Stimulated activated CD4-positive, alpha-beta T cell treated with anti-CD3 and anti-CD28 coated beads, Interleukin-1b, Interleukin-23, amount 100 ng/mL, for 24 hours (primary cell): Measurements from ENCODE around the gene SPX.

Experiments used
- DNase-seq, 4 experiments: peaks; one replicate each; pipeline ENCODE4 v3.0.0-alpha.2; 2020; ENCODE audit warnings: low read depth in 4 of 4, low spot score in 1 of 4

SPX gene, protein sequence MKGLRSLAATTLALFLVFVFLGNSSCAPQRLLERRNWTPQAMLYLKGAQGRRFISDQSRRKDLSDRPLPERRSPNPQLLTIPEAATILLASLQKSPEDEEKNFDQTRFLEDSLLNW

GRCh38 chr12:21526053-21526452, at the start of gene SPX:
Gene SPX (plus strand): TSS chr12:21526296. CDS start chr12:21526473, 177 bp downstream.
- no peak for DNase-seq

DNA sequence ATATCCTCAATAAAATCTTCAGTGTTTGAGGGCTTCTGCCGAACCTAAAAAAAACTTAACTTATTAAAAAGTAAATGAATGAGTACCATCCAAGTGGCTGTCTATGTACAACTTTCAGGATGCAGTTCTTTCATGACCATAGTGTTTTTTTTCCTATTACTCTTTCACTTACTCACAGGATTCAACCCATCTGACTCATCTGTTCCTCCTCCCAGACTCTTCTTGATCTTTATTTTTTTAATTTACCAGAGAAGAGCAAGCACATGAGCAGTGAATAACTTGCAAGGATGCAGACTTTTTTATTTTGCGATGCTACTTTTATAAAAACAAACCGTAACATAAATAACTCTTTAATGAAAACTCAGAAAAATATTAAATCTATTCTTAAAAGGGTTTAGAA, 49.1 kb upstream of the SPX start:
- DNase-seq, result no peak

GRCh38 chr12:21478756-21479455, 47.2 kb upstream of the SPX start:
- DNase-seq, result no peak

- DNase-seq, result no peak
Measured at GRCh38 chr12:21483531-21483930, 42.6 kb upstream of the SPX start.

DNA sequence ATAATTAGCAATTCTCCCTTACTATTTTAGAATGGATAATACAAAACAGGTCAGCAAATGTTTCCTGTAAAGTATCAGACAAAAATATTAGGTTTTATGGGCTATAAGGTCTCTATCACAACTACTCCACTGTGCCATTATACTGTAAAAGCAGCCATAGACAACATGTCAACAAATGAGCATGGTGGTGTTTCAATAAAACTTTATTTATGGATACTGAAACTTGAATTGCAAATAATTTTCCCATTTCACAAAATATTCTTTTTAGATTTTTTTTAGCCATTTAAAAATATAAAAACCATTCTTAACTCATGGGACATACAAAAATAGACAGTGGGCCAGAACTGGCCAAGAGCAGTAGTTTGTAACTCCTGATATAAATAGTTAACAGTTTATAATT, 40.1 kb upstream of the SPX start:
- DNase-seq, result no peak

DNA sequence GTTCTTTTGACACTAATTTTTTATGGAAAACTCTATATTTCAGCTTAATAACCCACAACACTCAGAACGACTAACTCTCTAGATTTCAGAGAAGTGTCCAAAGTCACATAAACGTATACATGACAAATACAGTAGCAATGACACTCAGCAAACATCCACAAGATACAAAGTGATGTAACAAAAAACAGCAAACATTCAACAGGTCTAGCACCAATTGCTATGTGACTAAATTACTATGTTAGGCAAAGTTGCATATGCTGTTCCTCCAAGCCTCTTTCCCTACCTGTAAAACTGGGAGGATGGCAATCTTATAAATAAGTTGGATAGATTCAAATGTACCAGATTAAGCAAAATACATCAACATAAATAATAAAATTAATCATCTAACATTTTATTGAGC, 26.3 kb upstream of the SPX start:
- DNase-seq, result no peak

GRCh38 chr12:21500786-21501257, 25.3 kb upstream of the SPX start:
- DNase-seq, result no peak

DNA sequence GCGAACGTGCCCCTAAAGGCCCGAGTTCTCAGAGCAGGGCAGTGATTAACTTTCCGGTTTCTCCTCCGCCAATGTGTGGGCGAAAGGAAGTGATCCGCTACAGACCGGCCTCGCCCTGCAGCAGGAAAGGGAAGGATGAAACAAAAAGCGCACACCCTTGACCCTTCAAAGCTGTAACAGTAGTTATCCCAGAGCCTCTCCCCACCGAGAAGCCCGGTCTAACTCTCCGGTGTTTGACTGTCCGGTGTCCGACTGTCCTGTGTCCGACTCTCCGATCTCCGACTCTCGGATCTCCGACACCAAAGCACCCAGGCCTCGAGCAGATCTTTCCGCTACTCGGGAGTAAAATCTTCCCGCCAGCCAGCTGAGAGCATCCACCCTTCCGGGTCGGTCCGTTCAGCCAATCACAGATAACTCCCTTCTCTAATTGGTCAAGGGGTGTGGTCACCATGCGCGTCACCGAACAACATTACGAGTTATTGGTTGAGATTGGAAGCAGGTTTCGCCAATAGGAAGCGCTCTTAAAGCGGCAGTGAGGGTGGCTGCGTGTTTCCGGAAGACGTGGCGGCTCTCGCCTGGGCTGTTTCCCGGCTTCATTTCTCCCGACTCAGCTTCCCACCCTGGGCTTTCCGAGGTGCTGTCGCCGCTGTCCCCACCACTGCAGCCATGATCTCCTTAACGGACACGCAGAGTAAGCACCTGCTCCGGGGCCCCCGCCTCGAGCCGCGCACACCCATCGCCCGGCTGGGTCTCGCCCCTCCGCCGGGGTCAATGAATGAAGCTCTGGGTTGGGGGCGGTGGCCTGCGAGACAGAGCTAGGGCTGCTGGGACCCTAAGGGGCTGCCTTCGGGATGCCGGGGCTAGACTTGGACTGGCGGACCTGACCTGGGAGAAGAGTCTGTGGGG, 24.6 kb upstream of the SPX start, which contains the start of the genes GOLT1B and RECQL:
GOLT1B (plus strand) TSS at position 532 of the 906 bp plus-strand sequence; CDS start at position 667, 135 bp downstream.
RECQL (minus strand) TSS at position 378 of the 906 bp plus-strand sequence. CDS start 2,065 bp downstream, outside the sequence.
- DNase-seq, result peak; percentile 58 to 83 (median 71)

GRCh38 chr12:21502164-21502496, 24.0 kb upstream of the SPX start:
- peak in 1 of 4 experiments; percentile 7 for DNase-seq

GRCh38 chr12:21502872-21503271, 23.2 kb upstream of the SPX start:
- no peak for DNase-seq

DNA sequence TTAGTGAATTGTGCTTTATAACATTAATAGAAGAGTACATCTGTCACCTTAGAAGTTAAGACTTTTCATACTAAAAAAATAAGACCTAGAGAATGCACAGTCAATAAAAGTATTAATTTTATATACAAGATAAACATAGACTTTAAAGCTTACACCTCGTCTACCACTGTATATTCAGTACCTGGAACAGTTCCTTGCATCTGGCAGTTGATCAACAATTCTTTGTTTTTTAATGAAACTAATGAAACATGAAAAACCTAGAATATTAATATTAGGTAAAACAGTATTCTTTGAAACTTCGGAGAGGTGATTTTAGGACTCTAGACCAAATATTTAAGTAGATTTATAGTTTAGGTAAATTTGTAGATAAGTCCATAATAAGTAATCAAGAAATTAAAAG, 20.2 kb upstream of the SPX start:
- no peak for DNase-seq

GRCh38 chr12:21507849-21508248, 18.2 kb upstream of the SPX start:
- no peak for DNase-seq

GRCh38 chr12:21509768-21510167, 16.3 kb upstream of the SPX start:
- DNase-seq, result no peak

GRCh38 chr12:21516281-21516680, 9.8 kb upstream of the SPX start:
- no peak for DNase-seq

GRCh38 chr12:21518451-21518850, 7.6 kb upstream of the SPX start:
- no peak for DNase-seq

DNA sequence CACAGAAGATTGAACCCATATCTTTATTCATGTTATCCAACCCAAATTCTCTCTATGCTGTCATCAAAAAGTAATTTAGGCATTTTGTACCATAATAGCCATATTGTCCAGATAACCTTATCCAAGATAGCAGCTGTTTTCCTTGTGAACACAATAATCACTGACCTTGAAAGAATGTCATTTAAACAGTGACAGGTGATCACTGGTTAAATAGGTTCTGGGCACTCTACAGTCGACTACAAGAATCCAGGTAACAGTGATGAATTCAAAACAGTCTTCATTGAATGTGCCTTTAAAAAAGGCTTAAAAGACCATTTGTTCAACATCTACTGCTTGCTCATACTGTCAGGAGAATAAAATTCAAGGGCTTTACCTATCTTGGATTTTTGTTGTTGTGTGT, 4.6 kb upstream of the SPX start:
- DNase-seq, result no peak

- no peak for DNase-seq
Measured at GRCh38 chr12:21523148-21523547, 2.9 kb upstream of the SPX start.

DNA sequence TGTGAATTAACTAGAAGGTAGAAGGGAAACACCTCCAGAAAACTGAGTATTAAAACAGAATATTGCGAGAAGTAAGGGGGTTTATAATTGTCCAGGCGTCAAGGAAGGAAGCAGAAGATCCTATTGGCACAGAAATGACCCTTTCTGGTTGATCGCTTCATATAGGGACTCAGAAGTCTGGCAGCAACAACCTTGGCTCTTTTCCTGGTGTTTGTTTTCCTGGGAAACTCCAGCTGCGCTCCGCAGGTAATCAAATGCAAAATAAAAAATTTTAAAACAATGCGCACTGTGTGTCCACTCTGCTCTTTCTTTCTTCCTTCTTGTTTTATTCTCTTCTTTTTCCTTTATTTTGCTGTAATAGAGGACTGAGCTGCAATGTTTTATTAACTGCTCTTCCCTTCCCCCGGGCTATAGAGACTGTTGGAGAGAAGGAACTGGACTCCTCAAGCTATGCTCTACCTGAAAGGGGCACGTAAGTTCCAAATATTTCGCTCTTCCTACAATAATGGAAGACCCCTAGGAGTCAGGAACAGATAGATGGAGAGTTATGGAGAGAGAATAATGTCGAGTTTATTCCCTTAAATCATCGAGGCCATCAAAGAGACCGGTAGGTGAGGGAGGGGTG, 737 bp downstream of the SPX start:
- DNase-seq, result no peak

GRCh38 chr12:21527451-21528180, 1.5 kb downstream of the SPX start:
- DNase-seq, result peak; percentile 24 to 54 (median 41)

DNA sequence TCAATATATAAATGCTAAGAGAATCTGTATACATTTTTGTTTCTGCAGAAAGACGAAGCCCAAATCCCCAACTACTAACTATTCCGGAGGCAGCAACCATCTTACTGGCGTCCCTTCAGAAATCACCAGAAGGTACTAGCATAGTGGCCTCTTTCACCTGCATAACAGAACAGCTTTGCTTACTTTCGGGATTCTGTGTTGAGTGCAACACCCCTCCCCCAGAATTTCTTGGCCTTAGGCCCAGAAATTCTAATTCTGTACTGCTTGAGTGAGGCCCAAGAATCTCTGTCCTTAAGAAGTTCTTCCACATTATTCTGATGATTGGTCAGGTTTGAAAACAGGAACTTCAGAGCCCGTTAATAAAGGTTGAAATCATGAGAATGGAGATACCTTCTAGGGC, 2.9 kb downstream of the SPX start:
- no peak for DNase-seq

- DNase-seq, result no peak
Measured at GRCh38 chr12:21529456-21529855, 3.4 kb downstream of the SPX start.
